HG03103 (cell line): ENCODE results near the gene CCDC73.
"Not testable (repeated sequence)": the region's sequence is repeated elsewhere in the genome, so short reads cannot be mapped to it uniquely, and the experiment has no call there.

Experiments
- ATAC-seq: cut with Tn5 transposase; IDR thresholded peaks from one replicate; pipeline ENCODE4 v1.9.1; 2021; ENCODE audit warnings: low read depth; ENCODE audit not compliant: unreplicated experiment

The CCDC73 gene

DNA sequence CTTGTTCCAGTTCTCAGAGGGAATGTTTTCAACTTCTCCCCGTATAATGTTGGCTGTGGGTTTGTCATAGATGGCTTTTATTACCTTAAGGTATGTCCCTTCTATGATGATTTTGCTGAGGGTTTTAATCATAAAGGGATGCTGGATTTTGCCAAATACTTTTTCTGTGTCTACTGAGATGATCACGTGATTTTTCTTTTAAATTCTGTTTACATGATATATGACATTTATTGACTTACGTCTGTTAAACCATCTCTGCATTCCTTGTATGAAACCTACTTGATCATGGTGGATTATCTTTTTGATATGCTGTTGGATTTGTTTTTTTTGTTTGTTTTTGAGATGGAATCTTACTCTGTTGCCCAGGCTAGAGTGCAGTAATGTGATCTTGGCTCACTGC lies 85.5 kb downstream of the CCDC73 start:
- not testable (repeated sequence) for ATAC-seq

DNA sequence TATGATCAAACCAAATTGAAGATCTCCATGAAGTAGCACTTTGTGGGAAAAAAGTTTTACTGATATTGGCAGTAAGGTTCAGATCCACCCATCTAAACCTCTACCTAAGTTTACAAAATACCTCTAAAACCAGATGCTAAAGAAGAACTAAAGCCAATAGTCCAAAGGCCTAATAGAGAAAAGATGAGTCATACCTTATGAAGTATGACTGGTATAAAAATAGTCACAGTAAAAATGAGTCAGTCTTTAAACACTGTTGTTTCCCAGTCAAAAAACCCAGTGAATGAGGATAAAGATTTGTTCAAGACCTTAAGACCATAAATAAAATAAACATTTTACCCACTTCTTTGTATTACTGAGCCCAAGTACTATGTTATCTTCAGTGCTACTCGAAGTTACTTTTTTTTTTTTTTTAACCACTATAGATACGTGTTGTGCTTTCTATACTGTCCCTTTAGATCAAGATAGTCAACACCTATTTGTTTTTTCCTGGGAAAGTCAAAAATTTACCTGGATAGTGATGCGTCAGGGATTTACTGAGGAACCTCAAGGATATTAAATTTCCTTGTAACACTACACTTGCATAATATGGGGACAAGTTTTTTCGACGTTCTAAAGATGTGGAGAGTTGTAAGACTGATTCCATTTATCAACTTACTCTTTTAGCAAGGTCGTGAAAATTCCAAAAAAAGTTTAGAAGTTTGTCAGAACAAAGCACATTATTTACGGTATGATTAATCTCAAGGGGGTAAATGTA lies 87.3 kb downstream of the CCDC73 start:
- ATAC-seq: peak; percentile 91

GRCh38 chr11:32705309-32706033 lies 89.0 kb downstream of the CCDC73 start:
- ATAC-seq: no peak

DNA sequence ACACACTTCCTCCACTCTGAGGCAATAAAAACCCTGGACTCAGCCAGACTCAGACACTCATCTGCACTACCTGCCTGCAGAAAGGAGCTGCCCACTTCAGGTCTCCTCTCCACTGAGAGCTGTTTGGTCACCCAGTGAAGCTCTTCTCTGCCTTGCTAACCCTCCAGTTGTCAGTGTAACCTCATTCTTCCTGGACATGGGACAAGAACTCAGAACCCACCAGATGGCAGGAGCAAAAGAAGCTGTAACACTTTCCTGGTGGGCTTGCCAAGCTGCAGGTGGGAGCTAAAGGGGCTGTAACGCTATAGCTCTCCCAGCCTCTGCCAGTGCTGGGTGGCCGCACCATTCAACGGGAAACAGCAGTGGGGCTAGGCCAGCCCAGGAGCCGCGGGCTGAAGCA lies 89.7 kb downstream of the CCDC73 start:
- ATAC-seq: no peak

GRCh38 chr11:32704261-32704660 lies 90.2 kb downstream of the CCDC73 start:
- no peak for ATAC-seq

DNA sequence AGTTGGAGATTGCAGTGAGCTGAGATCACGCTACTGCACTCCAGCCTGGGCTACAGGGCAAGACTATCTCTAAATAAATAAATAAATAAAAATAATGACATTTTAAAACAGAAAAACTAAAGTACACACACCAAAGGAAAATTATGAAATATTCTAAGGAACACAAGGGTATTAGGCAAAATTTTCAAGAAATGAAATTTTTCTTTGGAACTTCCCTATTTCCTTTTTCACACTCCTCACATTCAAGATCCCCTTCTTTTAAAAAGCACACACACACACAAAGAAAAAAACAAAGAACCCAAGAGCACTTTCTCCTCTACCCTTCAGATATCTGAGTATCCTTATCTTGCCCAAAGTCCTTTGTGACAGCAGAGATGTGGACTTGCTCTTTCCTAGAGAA lies 92.8 kb downstream of the CCDC73 start:
- ATAC-seq: no peak

- no peak for ATAC-seq
Measured at GRCh38 chr11:32698579-32698978, 95.9 kb downstream of the CCDC73 start.

- no peak for ATAC-seq
Measured at GRCh38 chr11:32671051-32671450, 123.4 kb downstream of the CCDC73 start.

GRCh38 chr11:32659672-32660071 lies 134.8 kb downstream of the CCDC73 start:
- no peak for ATAC-seq

DNA sequence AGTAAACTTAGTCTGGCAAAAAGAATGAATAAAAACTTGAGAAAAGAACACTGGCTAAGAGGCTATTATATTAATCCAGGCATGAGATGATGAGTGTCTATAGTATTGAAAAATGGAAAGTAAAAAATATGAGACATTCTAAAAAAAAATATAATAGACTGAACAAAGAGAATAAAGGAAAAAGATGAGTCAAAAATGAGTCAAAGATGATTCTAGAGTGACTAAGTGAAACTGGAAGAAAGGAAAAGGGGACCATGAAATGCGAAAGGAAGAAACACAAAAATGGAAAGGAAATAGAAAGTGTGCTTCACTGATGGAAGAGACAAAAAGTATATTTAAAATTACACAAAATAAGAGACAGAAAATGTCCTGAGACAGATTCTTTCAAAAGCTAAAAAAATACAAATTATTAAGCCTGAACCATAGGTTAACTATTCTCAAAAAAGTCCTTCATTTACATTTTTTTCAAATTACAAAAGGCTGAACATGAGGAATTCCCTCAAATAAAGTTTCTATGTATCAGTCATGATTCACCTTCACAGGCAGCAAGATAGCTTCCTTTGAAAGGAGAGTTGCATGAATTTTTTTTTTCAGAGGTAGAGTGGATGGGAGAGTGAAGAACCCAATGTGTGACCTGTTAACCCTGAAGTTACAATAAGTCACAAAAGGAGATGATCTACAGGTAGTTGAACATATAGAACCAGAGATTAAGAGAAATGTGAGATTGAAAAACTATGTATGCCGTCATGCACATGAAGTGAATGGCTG lies 135.6 kb downstream of the CCDC73 start:
- ATAC-seq: no peak

GRCh38 chr11:32643526-32643925 lies 150.9 kb downstream of the CCDC73 start:
- no peak for ATAC-seq

DNA sequence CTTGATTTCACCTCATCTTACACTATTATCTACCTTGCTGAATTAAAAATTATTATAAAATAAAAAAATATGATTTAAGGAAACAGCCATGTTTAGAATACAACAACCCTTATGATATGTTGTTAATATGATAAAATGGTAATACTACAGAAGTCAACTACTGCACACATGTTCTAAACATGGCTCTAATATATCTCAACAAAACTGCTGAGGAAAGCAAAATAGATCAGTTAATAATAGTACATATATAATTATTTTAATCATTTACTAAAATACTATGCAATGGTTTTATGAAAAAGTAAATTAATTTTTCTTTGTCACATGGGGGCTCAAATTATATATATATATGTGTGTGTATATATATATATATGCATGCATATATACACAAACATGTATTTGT lies 153.1 kb downstream of the CCDC73 start:
- ATAC-seq: no peak

GRCh38 chr11:32635819-32636218 lies 158.6 kb downstream of the CCDC73 start:
- no peak for ATAC-seq

DNA sequence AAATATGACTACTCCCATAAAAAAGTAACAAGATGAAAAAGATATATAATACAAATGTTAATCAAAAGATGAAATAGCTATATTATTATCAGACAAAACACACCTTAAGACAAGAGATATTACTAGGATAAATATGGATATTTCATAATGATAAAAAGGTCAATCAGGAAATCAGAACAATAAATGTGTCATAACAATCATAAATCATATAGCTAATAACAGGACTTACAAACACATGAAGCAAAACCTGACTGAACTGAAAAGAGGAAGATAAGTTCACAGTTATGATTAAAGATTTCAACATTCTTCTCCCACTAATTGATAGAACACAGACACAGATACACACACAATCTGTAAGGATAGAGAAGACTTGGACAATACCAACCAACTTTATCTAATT lies 163.6 kb downstream of the CCDC73 start:
- ATAC-seq: no peak

DNA sequence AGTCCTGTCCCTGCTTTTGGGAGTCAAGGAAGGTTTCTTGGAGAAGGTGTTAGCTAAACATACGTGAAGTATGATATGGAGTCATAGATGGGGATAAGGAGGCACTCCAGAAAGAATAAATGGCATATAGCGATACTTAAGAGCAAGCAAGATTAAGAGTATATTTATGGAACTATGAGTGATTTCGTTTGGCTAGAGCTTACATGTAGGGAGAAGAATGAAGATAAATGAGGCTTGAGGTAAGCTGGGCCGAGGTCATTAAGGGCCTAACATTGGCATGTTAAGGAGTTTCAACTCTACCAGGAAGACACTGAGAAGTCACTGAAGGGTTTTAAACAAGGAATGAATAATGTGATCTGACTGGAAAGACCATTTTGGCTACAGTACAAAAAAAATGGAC lies 177.6 kb downstream of the CCDC73 start:
- no peak for ATAC-seq

GRCh38 chr11:32615422-32615821 lies 179.0 kb downstream of the CCDC73 start:
- no peak for ATAC-seq

GRCh38 chr11:32613500-32614151 lies 180.8 kb downstream of the CCDC73 start:
- no peak for ATAC-seq

DNA sequence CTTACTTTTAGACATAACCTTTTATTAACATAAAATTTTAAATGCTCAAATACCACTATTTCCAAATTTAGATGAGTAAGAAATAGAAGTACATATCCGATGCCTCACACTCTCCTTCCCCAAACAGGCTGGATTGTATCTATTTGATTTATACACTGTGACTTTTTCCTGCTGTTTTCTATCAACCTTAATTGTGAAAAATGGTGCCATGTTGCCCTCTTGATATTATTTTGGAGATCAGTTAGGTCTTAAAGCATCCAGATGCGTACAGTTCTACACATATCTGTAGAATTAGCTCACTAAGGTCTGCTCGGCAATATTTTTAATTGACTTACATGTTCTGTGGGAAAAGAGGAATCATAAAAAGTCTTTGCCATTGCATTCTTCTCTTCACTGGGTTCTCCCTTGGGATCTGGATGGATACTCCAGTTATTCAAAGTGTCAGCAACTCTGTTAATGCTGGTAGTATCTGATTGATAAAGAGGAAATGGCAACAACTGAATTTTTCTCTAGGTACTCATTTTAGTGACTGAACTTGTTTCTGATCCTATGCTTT lies 183.6 kb downstream of the CCDC73 start:
- no peak for ATAC-seq

- ATAC-seq: not testable (repeated sequence)
Measured at GRCh38 chr11:32608826-32609225, 185.6 kb downstream of the CCDC73 start.

DNA sequence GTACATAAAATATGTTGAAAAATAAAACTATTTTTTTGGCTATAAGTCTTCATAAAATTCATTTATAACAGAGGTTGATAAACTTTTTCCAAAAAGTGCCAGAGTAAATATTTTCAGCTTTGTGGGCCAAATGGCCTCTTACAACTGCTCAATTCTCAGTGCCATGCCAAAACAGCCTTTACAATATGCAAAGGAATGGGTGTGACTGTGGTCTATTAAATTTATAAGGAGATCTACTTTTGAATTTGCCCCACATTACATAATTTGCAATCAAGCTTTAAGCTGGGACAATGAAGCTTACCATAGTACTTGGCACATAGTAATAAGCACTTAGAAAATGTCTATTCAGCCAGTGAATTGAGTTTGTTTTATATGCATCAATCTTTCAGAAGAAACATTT lies 188.2 kb downstream of the CCDC73 start:
- no peak for ATAC-seq
